AG20443 (cell line): ENCODE results near the gene NINL.
"Not testable (repeated sequence)": the region's sequence is repeated elsewhere in the genome, so short reads cannot be mapped to it uniquely, and the experiment has no call there.

Experiments used
- DNase-seq: peaks from one replicate; pipeline ENCODE4 v3.0.0; 2012; ENCODE audit warnings: low spot score, mixed read lengths

The NINL gene

DNA sequence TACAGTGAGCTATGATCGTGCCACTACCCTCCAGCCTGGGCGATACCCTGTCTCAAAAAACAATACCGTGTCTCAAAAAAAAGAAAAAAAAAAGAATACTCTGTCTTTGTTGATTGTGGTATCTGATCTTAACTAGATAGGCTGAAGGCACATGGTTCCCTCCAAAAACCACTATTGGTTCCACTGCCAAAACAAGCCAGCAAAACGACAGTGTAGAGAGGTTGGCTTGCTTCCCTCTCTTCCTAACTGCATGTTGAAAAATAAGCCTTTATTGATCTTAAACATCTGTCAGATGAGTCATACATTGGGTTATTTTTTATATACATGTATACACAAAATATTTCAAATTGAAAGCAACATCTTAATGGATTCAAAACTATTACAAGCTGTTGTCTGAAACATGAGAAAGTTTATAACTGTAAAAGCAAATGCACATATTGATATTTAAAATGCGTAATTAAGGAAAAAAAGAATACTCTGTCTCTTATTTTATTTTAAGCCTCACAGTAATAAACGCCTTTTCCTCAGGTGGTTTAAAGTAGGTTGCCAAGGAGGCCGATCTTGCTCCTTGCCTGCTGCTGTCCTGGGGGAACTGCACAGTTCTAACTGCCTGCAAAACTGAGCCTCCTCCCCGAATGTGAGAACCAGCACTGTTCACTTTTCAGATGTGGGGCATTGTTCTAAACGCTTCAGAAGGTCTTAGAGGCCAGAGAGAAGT, 7.0 kb upstream of the NINL start:
- DNase-seq, result no peak

DNA sequence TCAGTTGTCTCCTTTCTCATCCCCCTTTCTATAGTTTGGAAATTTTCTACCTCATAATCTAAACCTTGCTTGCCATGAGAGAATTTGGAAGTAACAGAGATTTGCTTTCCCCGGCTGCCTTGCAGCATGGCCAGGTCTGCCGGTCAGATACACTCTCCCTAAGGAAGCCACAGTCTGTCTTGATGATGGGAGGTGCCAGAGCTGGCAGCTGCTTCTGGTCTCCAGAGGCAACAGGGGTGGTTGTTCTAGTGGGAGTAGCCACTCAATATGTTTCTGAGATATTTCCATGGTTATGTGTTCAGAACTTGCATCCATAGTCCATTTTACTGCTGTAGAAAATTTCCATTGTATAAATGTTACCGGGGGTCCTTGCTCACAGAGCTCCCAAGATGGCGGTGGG, 5.4 kb upstream of the NINL start:
- not testable (repeated sequence) for DNase-seq

DNA sequence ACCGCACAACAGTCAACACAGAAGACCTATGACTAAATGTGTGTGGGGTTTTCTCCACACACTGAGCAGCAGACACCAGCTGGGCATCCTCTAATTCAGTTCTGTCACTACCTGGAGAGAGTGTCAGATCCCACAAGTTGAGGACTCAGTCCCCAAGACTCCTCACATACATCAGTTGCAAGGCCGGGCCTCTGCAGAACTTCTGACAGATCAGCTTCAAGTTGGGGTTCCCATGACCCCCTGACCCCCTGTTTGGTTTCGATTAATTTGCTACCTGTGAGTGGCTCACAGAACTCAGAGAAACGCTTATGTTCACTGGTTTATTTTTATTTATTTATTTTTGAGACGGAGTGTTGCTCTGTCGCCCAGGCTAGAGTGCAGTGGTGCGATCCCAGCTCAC, 3.2 kb upstream of the NINL start:
- no peak for DNase-seq

DNA sequence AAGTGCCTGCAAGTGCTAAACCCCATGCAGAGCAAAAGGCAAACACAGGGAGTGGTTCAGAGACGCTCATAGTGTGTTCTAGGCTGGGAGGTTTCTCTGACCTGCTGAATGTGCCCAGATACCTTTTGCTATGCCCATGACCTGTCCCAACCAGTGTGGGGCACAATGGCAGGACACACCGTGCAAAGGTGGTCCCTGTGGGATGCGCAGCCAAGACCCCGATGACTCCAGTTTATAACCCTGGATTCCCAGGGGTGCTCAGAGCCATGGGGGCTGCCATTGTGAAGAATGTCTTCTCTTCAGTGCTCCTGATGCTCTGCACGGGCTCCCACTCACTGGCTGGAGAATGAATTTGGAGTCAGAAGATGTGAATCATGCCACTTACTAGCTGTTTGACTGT, 2.2 kb upstream of the NINL start:
- no peak for DNase-seq

DNA sequence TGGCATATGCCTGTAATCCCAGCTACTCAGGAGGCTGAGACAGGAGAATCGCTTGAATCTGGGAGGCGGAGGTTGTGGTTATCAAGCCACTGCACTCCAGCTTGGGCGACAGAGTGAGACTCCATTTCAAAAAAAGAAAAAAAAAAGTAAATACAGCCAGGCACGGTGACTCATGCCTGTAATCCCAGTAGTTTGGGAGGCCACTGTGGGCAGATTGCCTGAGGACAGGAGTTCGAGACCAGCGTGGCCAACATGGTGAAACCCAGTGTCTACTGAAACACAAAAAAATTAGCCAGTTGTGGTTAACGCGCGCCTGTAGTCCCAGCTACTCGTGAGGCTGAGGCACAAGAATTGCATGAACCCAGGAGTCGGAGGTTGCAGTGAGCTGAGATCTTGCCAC, 1.5 kb upstream of the NINL start:
- DNase-seq, result no peak

DNA sequence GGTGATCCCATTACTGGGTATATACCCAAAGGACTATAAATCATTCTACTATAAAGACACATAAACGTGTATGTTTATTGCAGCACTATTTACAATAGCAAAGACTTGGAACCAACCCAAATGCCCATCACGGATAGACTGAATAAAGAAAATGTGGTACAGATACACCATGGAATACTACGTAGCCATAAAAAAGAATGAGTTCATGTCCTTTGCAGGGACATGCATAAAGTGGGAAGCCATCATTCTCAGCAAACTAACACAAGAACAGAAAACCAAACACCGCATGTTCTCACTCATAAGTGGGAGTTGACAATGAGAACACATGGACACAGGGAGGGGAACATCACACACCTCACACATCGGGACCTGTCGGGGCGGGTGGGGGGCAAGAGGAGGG, 1.7 kb downstream of the NINL start:
- DNase-seq, result not testable (repeated sequence)

DNA sequence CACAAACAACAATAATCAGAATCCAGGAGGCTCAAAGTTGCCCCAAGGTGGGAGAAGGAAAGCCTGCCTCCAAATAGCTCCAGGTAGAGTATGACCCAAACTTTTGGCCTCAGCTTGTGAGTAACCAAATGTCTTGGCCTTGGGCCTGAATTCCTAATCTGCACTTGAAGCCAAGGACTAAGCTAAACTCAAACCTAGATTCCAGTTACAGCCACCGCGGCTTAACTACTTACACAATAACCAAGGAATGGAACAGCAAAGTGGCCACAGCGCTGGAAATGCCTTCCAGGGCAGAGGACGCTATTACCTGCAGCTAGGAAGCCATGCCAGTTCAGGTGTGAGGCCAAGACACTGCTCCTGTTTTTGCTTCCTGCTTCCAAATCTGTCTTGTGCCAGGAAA, 4.6 kb downstream of the NINL start:
- no peak for DNase-seq

DNA sequence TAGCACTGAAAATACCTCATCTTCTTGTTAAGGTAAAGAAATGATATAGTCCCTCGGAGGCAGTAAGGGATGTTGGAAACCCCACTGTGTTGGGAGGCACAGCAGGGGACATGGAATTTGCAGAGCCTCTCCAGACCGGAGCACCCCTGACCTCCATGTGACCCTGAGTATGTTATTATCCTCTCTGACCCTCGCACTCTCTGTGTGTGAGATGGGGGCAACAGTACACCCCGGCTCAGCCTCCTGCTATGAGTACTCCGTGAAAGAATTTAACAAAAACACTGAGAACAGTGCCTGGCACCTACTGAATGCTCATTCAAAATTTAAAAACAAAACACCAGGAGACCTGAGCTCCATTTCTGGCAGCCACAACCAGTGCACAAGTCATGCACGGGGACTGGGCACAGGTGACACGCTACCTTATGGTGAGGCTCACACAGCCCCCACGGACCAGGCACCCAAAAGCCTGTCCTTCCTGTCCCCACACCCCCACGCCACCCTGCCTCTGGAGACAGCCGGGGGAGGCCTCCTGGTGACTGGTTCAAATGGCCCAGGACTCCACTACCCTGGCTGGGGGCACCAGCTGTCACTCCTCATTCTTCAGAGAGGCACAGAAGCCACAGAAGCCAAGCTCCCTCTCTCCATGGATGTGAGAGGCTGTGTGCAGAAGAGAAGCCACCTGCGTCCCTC, 6.1 kb downstream of the NINL start:
- DNase-seq, result no peak

DNA sequence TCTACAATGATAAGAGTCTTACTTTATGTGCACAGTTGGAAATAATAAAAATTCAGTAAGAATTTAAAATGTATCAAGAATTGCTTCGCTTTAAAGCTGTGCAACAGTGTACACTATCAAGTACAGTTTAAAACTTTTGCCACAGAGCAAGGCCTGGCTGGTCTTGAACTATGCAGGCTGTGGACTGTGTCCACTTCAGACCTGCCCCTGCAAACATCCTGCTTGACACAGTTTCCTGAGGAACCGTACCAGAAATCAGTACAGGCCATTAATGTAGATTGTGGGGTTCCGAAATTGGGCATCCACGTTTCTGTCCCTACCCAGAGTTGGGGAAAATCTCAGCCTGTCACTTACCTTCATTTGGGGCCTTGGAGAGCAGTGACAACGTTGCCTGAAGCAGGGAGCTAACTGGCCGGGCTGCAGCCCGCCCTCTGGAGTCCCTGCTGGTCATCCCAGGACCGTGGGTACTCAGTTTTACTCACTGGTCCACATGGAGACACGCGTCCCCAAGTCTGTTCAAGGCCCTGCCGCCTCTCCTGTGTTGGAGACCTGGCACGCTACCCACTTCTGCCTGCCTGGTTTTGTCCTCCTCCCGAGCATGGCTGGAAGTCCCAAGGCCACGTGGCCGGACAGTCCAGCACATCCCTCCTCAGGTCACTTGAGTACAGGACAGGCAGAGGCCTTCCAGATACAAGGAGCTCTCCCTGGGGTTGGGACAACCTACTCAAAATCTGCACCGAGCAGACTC, 8.4 kb downstream of the NINL start:
- DNase-seq, result no peak

DNA sequence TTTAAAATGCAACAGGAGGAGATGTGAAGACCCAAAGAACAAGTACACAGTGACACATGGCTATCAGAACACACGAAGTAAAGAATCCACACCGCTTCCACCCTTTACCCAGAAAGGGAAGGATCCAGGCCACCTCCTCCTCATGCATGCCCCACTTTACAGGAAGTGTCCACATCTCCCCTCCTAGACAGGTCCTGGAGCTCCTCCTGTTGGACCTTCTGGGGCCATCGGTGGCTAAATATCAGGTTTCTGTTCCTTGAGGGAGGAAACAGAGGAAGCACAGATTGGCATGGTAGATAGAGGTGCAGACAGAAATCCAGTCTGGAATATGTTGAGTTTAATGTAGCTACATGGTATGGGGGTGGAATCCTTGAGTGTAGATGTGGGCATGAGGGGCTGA, 10.9 kb downstream of the NINL start:
- DNase-seq, result no peak

DNA sequence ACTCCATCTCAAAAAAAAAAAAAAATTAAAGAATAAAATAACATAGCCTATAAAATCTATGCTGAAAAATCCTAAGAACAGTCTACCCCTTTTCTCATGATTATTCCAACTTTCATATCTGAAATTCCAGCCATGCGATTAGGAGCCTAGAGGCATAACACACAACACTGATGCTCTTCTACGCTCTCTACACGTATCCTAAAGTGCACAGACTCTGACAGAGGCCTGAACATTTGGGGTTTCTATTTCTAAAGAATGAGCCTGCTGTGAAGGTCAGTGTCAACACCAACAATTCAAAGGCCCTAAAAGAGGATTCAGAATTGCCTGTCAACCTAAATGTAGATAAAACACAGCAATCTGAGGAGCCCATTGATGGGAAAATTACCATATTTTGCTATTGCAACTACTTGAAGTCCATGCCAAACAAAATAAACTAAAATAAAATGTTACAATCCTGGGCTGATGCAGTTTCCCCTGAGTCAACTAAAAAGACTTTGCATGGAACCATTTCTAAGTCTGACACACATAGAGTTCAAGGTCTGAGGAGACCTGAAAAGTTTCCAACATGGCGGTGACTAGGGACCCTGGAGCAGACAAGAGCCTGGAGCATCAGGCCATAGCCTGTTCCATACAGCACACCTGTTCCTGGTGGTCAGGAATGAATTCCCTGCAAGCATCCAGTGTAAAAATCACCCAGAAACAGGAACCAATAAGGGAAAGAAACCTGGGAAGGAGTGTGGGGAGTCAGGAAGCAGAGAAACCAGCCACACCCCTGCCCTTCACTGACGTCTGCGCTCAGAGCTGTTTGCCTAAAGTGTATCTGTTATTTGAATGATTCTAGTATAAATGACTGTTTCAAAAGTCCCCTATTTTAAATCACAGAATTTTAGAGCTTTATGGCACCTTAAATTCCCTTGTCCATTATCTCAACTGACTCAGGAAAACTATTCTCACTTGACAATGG, 11.8 kb downstream of the NINL start:
- DNase-seq, result peak; percentile 40

DNA sequence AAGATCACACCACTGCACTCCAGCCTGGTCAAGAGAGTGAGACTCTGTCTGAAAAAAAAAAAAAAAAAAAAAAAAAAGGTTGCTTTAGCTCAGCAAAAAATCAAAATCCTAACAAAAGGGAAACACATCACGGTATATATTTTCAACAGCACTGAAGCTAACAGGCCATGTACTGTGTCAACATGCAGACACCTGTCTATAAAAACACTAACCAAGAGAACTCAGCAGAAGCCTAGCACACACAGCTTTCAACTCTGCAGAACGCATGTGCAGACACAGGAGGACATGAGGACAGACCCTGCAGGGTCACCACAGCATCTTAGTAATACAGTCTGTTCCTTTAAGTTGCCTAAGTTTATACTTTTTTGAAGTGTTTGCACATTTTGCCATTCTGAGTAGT, 13.5 kb downstream of the NINL start:
- no peak for DNase-seq

DNA sequence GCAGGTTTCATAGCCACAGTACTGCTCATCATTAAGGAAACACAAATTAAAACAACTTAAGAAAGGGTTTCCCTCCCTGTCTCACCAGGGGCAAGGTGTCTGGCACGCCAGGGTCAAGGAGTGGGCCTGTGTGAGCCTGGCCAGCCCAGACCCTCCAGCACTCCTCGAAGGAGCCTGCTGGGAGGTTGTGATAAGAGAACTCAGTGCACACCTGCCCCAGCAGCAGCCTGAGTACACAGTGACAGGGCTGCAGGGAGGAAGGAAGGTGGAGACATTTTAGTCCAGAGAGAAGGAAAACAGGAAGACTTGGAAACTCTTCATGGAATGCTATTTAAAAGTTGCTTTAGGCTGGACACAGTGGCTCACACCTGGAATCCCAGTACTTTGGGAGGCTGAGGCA, 14.1 kb downstream of the NINL start:
- no peak for DNase-seq

DNA sequence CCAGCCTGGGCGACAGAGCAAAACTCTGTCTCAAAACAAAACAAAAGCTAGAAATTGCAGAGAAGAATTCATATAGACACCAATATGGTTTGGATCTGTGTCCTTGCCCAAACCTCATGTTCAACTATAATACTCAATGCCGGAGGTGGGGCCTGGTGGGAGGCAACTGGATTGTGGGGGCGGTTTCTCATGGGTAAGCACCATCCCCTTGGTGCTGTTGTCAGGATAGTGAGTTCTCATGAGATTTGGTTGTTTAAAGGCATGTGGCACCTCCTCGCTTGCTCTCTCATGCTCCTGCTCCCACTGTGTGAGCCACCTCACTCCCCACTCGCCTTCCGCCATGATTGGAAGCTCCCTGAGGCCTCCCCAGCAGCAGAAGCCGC, 15.2 kb downstream of the NINL start:
- no peak for DNase-seq

DNA sequence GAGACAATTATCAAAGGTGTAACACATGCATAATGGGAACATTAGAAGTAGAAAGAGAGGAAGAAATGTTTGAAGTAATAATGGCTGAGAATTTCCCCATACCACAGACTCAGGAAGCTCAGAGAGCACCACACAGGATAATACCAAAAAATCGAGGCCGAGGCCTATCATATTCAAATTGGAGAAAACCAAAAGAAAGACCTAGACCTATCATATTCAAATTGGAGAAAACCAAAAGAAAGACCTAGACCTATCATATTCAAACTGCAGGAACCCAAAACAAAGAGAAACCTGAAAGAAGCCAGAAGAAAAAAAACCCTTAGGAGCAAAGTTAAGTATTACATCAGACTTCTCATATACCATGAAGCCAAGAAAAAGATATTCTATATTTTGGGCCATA, 18.0 kb downstream of the NINL start:
- DNase-seq, result no peak

DNA sequence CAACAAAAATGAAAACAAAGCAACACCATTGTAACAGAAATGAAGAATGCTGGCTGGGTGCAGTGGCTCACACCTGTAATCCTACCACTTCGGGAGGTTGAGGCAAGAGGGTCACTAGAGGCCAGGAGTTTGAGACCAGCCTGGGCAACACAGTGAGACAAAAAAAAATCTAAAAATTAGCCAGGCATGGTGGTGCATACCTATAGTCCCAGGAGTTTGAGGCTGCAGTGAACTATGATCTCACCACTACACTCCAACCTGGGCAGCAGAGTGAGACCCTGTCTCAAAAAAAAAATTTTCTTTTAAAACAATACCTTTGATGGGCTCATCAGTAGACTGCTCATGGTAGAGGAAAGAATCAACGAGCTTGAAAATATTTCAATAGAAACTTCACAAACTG, 18.5 kb downstream of the NINL start:
- no peak for DNase-seq

DNA sequence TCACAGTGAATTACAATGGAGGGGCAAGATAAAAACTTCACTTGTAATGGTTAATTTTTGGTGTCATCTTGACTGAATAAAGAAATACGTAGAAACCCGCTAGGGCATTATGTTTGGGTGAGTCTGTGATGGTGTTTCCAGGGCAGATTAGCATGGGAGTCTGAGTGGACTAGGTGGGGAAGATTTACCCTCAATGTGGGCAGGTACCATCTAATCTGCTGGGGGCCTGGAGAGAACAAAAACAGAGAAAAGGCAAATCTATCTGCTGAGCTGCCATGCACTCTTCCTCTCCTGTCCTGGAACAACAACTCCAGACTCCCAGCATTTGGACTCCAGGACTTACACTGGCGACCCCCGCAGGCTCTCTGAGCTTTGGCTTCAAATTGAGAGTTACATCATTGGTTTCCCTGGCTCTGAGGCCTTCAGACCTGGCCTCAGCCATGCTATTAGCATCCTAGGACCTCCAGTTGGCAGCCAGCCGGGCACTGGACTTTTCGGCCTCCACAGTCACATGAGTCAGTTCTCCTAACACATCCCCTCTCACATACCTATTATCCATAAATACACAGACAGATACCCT, 19.7 kb downstream of the NINL start:
- DNase-seq, result no peak

DNA sequence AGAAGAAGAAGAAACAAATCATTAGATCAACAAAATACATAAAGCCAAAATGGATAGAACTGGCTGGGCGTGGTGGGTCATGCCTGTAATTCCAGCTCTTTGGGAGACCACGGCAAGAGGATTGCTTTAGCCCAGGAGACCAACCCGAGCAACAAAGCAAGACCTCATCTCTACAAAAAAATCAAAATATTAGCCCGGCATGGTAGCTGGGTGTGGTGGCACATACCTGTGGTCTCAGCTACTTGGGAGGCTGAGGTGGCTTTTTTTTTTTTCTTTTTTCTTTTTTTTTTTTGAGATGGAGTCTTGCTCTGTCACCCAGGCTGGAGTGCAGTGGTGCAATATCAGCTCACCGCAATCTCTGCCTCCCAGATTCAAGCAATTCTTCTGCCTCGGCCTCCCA, 21.5 kb downstream of the NINL start:
- no peak for DNase-seq

DNA sequence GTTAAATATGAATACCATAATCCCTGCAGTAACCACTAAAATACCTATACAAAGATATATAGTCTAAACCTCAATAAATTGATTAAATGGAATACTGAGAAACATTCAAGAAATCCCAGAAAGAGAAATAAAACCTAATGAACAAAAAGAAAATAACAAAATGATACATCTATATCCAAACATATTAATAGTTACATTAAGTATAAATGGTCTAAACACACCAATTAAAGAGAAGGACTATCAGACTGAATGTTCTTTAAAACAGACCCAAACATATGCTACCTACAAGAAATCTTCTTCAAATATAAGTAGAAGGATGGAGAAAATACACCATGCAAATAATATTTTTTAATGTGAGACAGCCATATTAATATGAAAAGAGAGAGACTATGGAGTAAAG, 22.0 kb downstream of the NINL start:
- DNase-seq, result no peak

DNA sequence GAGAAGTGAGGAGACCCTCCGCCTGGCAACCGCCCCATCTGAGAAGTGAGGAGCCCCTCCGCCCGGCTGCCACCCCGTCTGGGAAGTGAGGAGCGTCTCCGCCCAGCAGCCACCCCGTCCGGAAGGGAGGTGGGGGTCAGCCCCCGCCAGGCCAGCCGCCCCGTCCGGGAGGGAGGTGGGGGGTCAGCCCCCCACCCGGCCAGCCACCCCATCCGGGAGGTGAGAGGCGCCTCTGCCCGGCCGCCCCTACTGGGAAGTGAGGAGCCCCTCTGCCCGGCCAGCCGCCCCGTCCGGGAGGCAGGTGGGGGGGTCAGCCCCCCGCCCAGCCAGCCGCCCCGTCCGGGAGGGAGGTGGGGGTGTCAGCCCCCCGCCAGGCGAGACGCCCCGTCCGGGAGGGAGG, 23.6 kb downstream of the NINL start:
- not testable (repeated sequence) for DNase-seq

DNA sequence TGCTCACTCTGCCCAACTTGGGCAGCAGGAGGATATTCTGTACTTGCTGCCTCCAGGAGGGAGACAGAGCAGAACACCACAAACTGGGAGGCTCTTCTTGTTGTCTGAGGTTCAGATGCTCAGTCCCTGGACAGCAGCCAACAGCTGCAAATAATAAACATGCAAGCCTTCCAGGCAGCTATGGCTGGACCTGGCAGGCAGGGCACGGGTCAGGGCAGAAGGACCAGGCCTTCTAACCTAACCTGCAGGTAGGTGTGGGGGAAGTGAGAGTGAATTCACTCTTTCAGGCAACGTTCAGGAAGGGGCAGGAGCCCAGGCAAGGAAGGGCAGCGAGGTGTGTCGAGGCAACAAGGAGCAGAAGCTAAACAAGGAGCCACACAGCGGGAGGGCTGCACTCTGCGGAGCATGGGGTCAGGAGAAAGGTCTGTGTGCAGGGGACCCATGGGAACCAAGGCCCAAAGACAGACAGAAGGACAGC, 31.5 kb downstream of the NINL start:
- peak; percentile 77 for DNase-seq

DNA sequence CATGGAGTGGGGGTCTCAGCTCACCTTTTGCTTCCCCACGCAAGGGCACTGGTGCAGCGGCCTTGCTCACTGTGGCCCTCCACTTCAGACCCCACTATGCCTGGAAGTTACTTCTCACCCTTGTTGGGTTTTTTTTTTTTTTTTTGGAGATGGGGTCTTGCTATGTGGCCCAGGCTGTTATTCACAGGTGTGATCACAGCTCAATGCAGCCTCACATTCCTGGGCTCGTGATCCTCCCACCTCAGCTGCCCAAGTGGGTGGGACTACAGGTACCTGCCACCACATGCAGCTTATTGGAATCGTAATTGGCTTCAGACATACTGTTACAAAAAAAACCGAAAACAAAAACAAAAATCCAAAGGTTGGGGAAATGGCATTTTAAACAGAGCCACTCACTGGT, 32.4 kb downstream of the NINL start:
- DNase-seq, result no peak
